H1 (cell line): Measurements from ENCODE around the gene INSM2. TPM values are rescaled to one million over a fixed set of nuclear protein-coding genes. Genes with fewer than 3 reads are reported as not detected.

Experiments
- CTCF ChIA-PET: fragments of 300-600 bp; sonication (Branson Sonifier 250); formaldehyde crosslinking; loops from one replicate; lab custom pipeline; 2021; ENCODE audit not compliant: partially characterized antibody; lab: Charles Lee
- POLR2A ChIA-PET: fragments of 300-600 bp; sonication (Branson Sonifier 250); formaldehyde crosslinking; loops from one replicate; lab custom pipeline; 2021; ENCODE audit warnings: inconsistent platforms; ENCODE audit not compliant: partially characterized antibody; lab: Charles Lee
- DNase-seq, 2 experiments: peaks; one replicate each; pipeline versions ENCODE4 v3.0.0 to v3.0.0-alpha.2; 2010 to 2022; ENCODE audit warnings: low spot score in 2 of 2, low read depth in 1 of 2, mixed read lengths in 1 of 2
- FAIRE-seq: peaks from 2 replicates; lab custom pipeline; 2011; peaks lifted over from hg19 to GRCh38; lab: Jason Lieb, UNC
- H2AFZ ChIP-seq: 2 replicates; pipeline ENCODE4 v1.8.1; 2012; ENCODE audit warnings: low read length, inconsistent platforms
- H2AK5ac ChIP-seq: 2 replicates; pipeline ENCODE4 v1.6.1; 2013; ENCODE audit warnings: low read depth, low read length
- H2BK120ac ChIP-seq: replicated peaks from 2 replicates; pipeline ENCODE3; 2013; ENCODE audit warnings: low read depth, low read length, inconsistent platforms
- H2BK12ac ChIP-seq: 2 replicates; pipeline ENCODE4 v1.6.1; 2013; ENCODE audit warnings: low read depth, low read length
- H2BK15ac ChIP-seq: 2 replicates; pipeline ENCODE4 v1.6.1; 2013; ENCODE audit warnings: low read length
- H2BK20ac ChIP-seq: 2 replicates; pipeline ENCODE4 v1.6.1; 2013; ENCODE audit warnings: low read length
- H2BK5ac ChIP-seq: 2 replicates; pipeline ENCODE4 v1.6.1; 2013; ENCODE audit warnings: low read depth, low read length
- H3K14ac ChIP-seq: 2 replicates; pipeline ENCODE4 v1.6.1; 2013; ENCODE audit warnings: inconsistent platforms; ENCODE audit not compliant: insufficient read length
- H3K18ac ChIP-seq: 2 replicates; pipeline ENCODE4 v1.6.1; 2013; ENCODE audit warnings: low read length; ENCODE audit errors: extremely low read depth
- H3K23ac ChIP-seq: 2 replicates; pipeline ENCODE4 v1.6.1; 2013; ENCODE audit warnings: inconsistent platforms; ENCODE audit not compliant: insufficient read length
- H3K23me2 ChIP-seq: 2 replicates; pipeline ENCODE4 v1.6.1; 2013; ENCODE audit warnings: low read depth, low read length
- H3K27ac ChIP-seq: 2 replicates; pipeline ENCODE4 v1.6.1; 2011; ENCODE audit warnings: low read depth, low read length, inconsistent platforms
- H3K27me3 ChIP-seq, 4 experiments: replicated peaks in 1 of 4; 1 replicate in 1 of 4; 2 replicates in 3 of 4; pipeline versions ENCODE4 v1.6.1 to v1.8.1; 2011 to 2013; ENCODE audit warnings: low read length in 3 of 4, mild to moderate bottlenecking in 3 of 4, inconsistent platforms in 2 of 4, mixed read lengths in 2 of 4, moderate library complexity in 1 of 4; ENCODE audit not compliant: control insufficient read depth in 3 of 4, insufficient read depth in 3 of 4; ENCODE audit errors: extremely low read depth in 1 of 4
- H3K36me3 ChIP-seq, 4 experiments: 2 replicates each; pipeline versions ENCODE4 v1.6.1 to v1.8.1; 2011 to 2013; ENCODE audit warnings: mild to moderate bottlenecking in 4 of 4, low read length in 3 of 4, moderate library complexity in 2 of 4, control low read depth in 1 of 4, inconsistent platforms in 1 of 4; ENCODE audit not compliant: insufficient read depth in 4 of 4, control insufficient read depth in 2 of 4
- H3K4ac ChIP-seq: replicated peaks from 2 replicates; pipeline ENCODE3; 2013; ENCODE audit warnings: low read length, low read depth, mixed read lengths, inconsistent platforms; ENCODE audit not compliant: insufficient read length
- H3K4me1 ChIP-seq, 4 experiments: replicated peaks in 1 of 4; 1 replicate in 1 of 4; 2 replicates in 3 of 4; pipeline versions ENCODE4 v1.6.1 to v1.8.1; 2011 to 2013; ENCODE audit warnings: low read length in 3 of 4, inconsistent platforms in 2 of 4, mixed read lengths in 1 of 4; ENCODE audit not compliant: insufficient read depth in 4 of 4, control insufficient read depth in 3 of 4
- H3K4me2 ChIP-seq, 2 experiments: 2 replicates each; pipeline versions ENCODE4 v1.6.1 to v1.8.1; 2011 to 2013; ENCODE audit warnings: low read depth in 2 of 2, low read length in 2 of 2, control low read depth in 1 of 2, inconsistent platforms in 1 of 2, mild to moderate bottlenecking in 1 of 2; ENCODE audit not compliant: insufficient read depth in 1 of 2
- H3K4me3 ChIP-seq, 4 experiments: fragments of 200-600, 300-600 bp in 1 of 4; sonication (generic), shearing (Covaris generic), sonication (Bioruptor Twin) in 1 of 4; 2 replicates each; pipeline versions ENCODE4 v1.5.1 to v1.8.1; 2011 to 2016; ENCODE audit warnings: low read length in 4 of 4, low read depth in 3 of 4, control low read depth in 2 of 4, inconsistent platforms in 2 of 4, mild to moderate bottlenecking in 2 of 4, mixed read lengths in 1 of 4, moderate library complexity in 1 of 4; ENCODE audit not compliant: insufficient read depth in 2 of 4; ENCODE audit errors: extremely low read depth in 1 of 4
- H3K56ac ChIP-seq: replicated peaks from 2 replicates; pipeline ENCODE3; 2013; ENCODE audit warnings: low read depth, mild to moderate bottlenecking, mixed read lengths, low read length, inconsistent platforms; ENCODE audit not compliant: insufficient read length
- H3K79me1 ChIP-seq: 2 replicates; pipeline ENCODE4 v1.6.1; 2013; ENCODE audit warnings: low read depth, low read length, control low read depth
- H3K79me2 ChIP-seq, 2 experiments: 2 replicates each; pipeline versions ENCODE4 v1.6.1 to v1.8.1; 2012 to 2013; ENCODE audit warnings: low read length in 2 of 2, mild to moderate bottlenecking in 2 of 2, inconsistent platforms in 1 of 2; ENCODE audit not compliant: insufficient read depth in 2 of 2, control insufficient read depth in 1 of 2
- H3K9ac ChIP-seq, 4 experiments: replicated peaks in 1 of 4; 1 replicate in 1 of 4; 2 replicates in 3 of 4; pipeline versions ENCODE4 v1.6.1 to v1.8.1; 2011 to 2013; ENCODE audit warnings: low read depth in 3 of 4, low read length in 3 of 4, control low read depth in 2 of 4, mild to moderate bottlenecking in 2 of 4, moderate library complexity in 2 of 4, inconsistent platforms in 1 of 4; ENCODE audit errors: extremely low read depth in 1 of 4
- H3K9me3 ChIP-seq, 2 experiments: 2 replicates each; pipeline versions ENCODE4 v1.6.1 to v1.8.1; 2012 to 2013; ENCODE audit warnings: mild to moderate bottlenecking in 2 of 2, moderate library complexity in 2 of 2, control low read depth in 1 of 2, inconsistent platforms in 1 of 2, low read depth in 1 of 2, low read length in 1 of 2, mixed read lengths in 1 of 2; ENCODE audit not compliant: insufficient read depth in 2 of 2
- H4K20me1 ChIP-seq, 2 experiments: replicated peaks in 1 of 2; 2 replicates each; pipeline versions ENCODE3 to v1.8.1; 2011 to 2013; ENCODE audit warnings: inconsistent platforms in 2 of 2, low read length in 2 of 2, mild to moderate bottlenecking in 1 of 2; ENCODE audit not compliant: insufficient read depth in 2 of 2, control insufficient read depth in 1 of 2
- H4K5ac ChIP-seq: 2 replicates; pipeline ENCODE4 v1.6.1; 2013; ENCODE audit warnings: low read length, low read depth, mixed read lengths, inconsistent platforms; ENCODE audit not compliant: insufficient read length
- H4K8ac ChIP-seq: 2 replicates; pipeline ENCODE4 v1.8.0; 2013; ENCODE audit warnings: mild to moderate bottlenecking, moderate library complexity, low read length, inconsistent platforms; ENCODE audit not compliant: insufficient read depth; ENCODE audit errors: extremely low read depth
- H4K91ac ChIP-seq: replicated peaks from 2 replicates; pipeline ENCODE3; 2013; ENCODE audit warnings: low read length, mixed read lengths, inconsistent platforms; ENCODE audit not compliant: insufficient read length
- BACH1 ChIP-seq: IDR thresholded peaks from 2 replicates; pipeline ENCODE4 v1.6.1; 2012; ENCODE audit warnings: low read length, improper control_type of control experiment
- BCL11A ChIP-seq, 2 experiments: IDR thresholded peaks; one replicate each; pipeline ENCODE4 v1.6.1; 2011; ENCODE audit warnings: low read depth in 2 of 2, low read length in 2 of 2, mild to moderate bottlenecking in 2 of 2
- E2F6 ChIP-seq: IDR thresholded peaks from 2 replicates; pipeline ENCODE4 v1.6.1; 2012; ENCODE audit warnings: inconsistent platforms
- EZH2 ChIP-seq: fragments of 200-600 bp; sonication (generic); IDR thresholded peaks from 2 replicates; pipeline ENCODE4 v1.7.1; 2012; ENCODE audit warnings: low read depth, mild to moderate bottlenecking, moderate library complexity, low read length, inconsistent platforms; ENCODE audit not compliant: severe bottlenecking
- GTF2F1 ChIP-seq: IDR thresholded peaks from 2 replicates; pipeline ENCODE4 v1.6.1; 2012; ENCODE audit warnings: low read depth, low read length, improper control_type of control experiment, borderline replicate concordance
- JUN ChIP-seq: IDR thresholded peaks from 2 replicates; pipeline ENCODE4 v1.6.1; 2011; ENCODE audit warnings: low read depth, mild to moderate bottlenecking, improper control_type of control experiment, low read length
- JUND ChIP-seq: IDR thresholded peaks from 2 replicates; pipeline ENCODE4 v1.6.1; 2011; ENCODE audit warnings: mild to moderate bottlenecking, improper control_type of control experiment, low read length
- KDM1A ChIP-seq: fragments of 200-600, 300-600 bp; sonication (generic); IDR thresholded peaks from 2 replicates; pipeline ENCODE4 v1.7.1; 2016; ENCODE audit warnings: mild to moderate bottlenecking, low read length, borderline replicate concordance
- PHF8 ChIP-seq: fragments of 200-600 bp; sonication (generic); conservative IDR thresholded peaks from 2 replicates; pipeline ENCODE4 v1.7.1; 2012; ENCODE audit warnings: low read depth, mild to moderate bottlenecking, inconsistent platforms, low read length, moderate library complexity
- RNF2 ChIP-seq: fragments of 200-900, 300-1000 bp; sonication (generic); IDR thresholded peaks from 2 replicates; pipeline ENCODE4 v1.7.1; 2016; ENCODE audit warnings: borderline replicate concordance, low read depth, mild to moderate bottlenecking, antibody characterized with exemption, low read length; ENCODE audit not compliant: poor library complexity, severe bottlenecking; ENCODE audit errors: missing control alignments
- RXRA ChIP-seq: IDR thresholded peaks from 2 replicates; pipeline ENCODE4 v1.6.1; 2011; ENCODE audit warnings: low read depth, mild to moderate bottlenecking, low read length, moderate library complexity; ENCODE audit not compliant: insufficient read depth
- SIX5 ChIP-seq: IDR thresholded peaks from 2 replicates; pipeline ENCODE4 v1.6.1; 2011; ENCODE audit warnings: mild to moderate bottlenecking, low read depth, low read length
- SP1 ChIP-seq: IDR thresholded peaks from 2 replicates; pipeline ENCODE4 v1.6.1; 2011; ENCODE audit warnings: low read depth, low read length
- TBP ChIP-seq: IDR thresholded peaks from 2 replicates; pipeline ENCODE4 v1.6.1; 2011; ENCODE audit warnings: low read depth, low read length, improper control_type of control experiment
- TCF12 ChIP-seq: IDR thresholded peaks from 2 replicates; pipeline ENCODE4 v1.6.1; 2011; ENCODE audit warnings: low read depth, mild to moderate bottlenecking, low read length
- WGBS, 2 experiments: shearing (Covaris generic) in 1 of 2; methylation state at CpG; one replicate each; pipeline versions ENCODE4 v1.1.6 to v1.1.7; 2013 to 2015; ENCODE audit warnings: low lambda C conversion rate in 2 of 2, mixed read lengths in 2 of 2, inconsistent platforms in 1 of 2, low coverage in 1 of 2, missing lambda C conversion rate in 1 of 2; ENCODE audit not compliant: insufficient replicate concordance in 2 of 2, insufficient coverage in 1 of 2, insufficient read length in 1 of 2; ENCODE audit errors: extremely low coverage in 1 of 2, missing lambda C conversion rate in 1 of 2; 5-methylcytosine and 5-hydroxymethylcytosine counted together
- polyA plus RNA-seq, 7 experiments: library from polyadenylated mRNA; depleted of rRNA in 3 of 7; stranded (reverse) in 5 of 7; unstranded in 2 of 7; fragments of >200 nt in 5 of 7; fragments of 200-250 nt in 2 of 7; gene quantifications; 1 replicate in 5 of 7; 2 replicates in 1 of 7; 4 replicates in 1 of 7; pipeline versions ENCODE4 v1.2.1 to v1.2.3, GENCODE V29; 2011 to 2013; ENCODE audit warnings: missing spikeins in 2 of 7, mixed read lengths in 2 of 7
- total RNA-seq: library from RNA; stranded (reverse); fragmentation: NEBNext Ultra II Directional; extraction: Animal tissue kit (Norgen Biotek cat#: 25700); gene quantifications from 2 replicates; pipeline ENCODE4 v1.2.1, GENCODE V29; 2021

Gene INSM2
- total and polyA plus RNA-seq, 2 of the 8 experiments (the other 6 are each of a cell fraction or from before 2014, with no cell fraction given) = not detected

- no peak overlapping the region for H3K14ac ChIP-seq
- H3K4me3 ChIP-seq = no peak overlapping the region
- H2BK20ac ChIP-seq = no peak overlapping the region
- H3K27ac ChIP-seq = no peak overlapping the region
- H4K91ac ChIP-seq = no peak overlapping the region
- POLR2A ChIA-PET = no interaction called here
- H4K5ac ChIP-seq = no peak overlapping the region
- no peaks in the 10 kb centered on the region for H3K79me1 ChIP-seq
- H2AFZ ChIP-seq = no peak overlapping the region
- no peaks in the 10 kb centered on the region for H3K79me2 ChIP-seq
- no peaks in the 10 kb centered on the region for H3K9me3 ChIP-seq
- H2BK12ac ChIP-seq = no peak overlapping the region
- no peak overlapping the region for H2AK5ac ChIP-seq
- H3K9ac ChIP-seq = no peak overlapping the region
- FAIRE-seq = no peak
- no peak overlapping the region for H2BK120ac ChIP-seq
- no peak overlapping the region for H2BK5ac ChIP-seq
- no peaks in the 10 kb centered on the region for H3K36me3 ChIP-seq
- no peak overlapping the region for H3K23ac ChIP-seq
- no peak overlapping the region for H2BK15ac ChIP-seq
- CTCF ChIA-PET = no interaction called here
- H3K18ac ChIP-seq = no peak overlapping the region
- 87% methylated on average over 2 of the region's 2 CpGs; no CpG with 5 or more reads in 1 of the 2 experiments for WGBS, 2 experiments
- no peak overlapping the region; the same call in 1 of the 2 replicates for H4K8ac ChIP-seq
- no peak overlapping the region for H3K56ac ChIP-seq
- H3K23me2 ChIP-seq = no peaks in the 10 kb centered on the region
- no peak overlapping the region for H3K4ac ChIP-seq
- DNase-seq = no peak
- H3K4me1 ChIP-seq = no peaks in the 10 kb centered on the region
- no peak overlapping the region for H3K4me2 ChIP-seq
- no peaks in the 10 kb centered on the region for H3K27me3 ChIP-seq
- no peaks in the 10 kb centered on the region for H4K20me1 ChIP-seq
- no peak for TF ChIP-seq SIX5
- no peak for TF ChIP-seq RXRA
- TF ChIP-seq TCF12 = no peak
- TF ChIP-seq RNF2 = no peak
- no peak for TF ChIP-seq JUND
- TF ChIP-seq E2F6 = no peak
- no peak for TF ChIP-seq KDM1A
- no peak for TF ChIP-seq JUN
- no peak for TF ChIP-seq BCL11A (IDR thresholded peaks at IDR 0.05; ENCODE audit: low read depth in 2 of 2, low read length in 2 of 2)
- TF ChIP-seq GTF2F1 = no peak
- no peak for TF ChIP-seq TBP
- TF ChIP-seq EZH2 = no peak
- TF ChIP-seq PHF8 = no peak
- no peak for TF ChIP-seq SP1
- TF ChIP-seq BACH1 = no peak
Observed at GRCh38 chr14:35573911-35574310, 39.9 kb downstream of the INSM2 start.
